Progenitor cell of endocrine pancreas (in vitro differentiated cells): ENCODE data around the gene MFAP3L. TPM values are rescaled to one million over a fixed set of nuclear protein-coding genes. Genes with fewer than 3 reads are reported as not detected.

ENCODE experiments used
- DNase-seq: peaks from one replicate; pipeline ENCODE4 v3.0.0; 2021; ENCODE audit warnings: low spot score; ENCODE audit not compliant: unreplicated experiment
- H3K27ac Mint-ChIP-seq: 2 replicates; pipeline ENCODE4 v1.8.0; 2021; ENCODE audit warnings: mild to moderate bottlenecking, moderate library complexity, mixed read lengths
- H3K27me3 Mint-ChIP-seq: 2 replicates; pipeline ENCODE4 v1.8.0; 2021; ENCODE audit warnings: mixed read lengths
- H3K36me3 Mint-ChIP-seq: 2 replicates; pipeline ENCODE4 v1.8.0; 2022; ENCODE audit warnings: mixed read lengths; ENCODE audit not compliant: insufficient read depth
- H3K4me1 Mint-ChIP-seq: 2 replicates; pipeline ENCODE4 v1.8.0; 2021; ENCODE audit warnings: low read depth, mixed read lengths
- H3K4me3 Mint-ChIP-seq: 2 replicates; pipeline ENCODE4 v1.8.0; 2021; ENCODE audit warnings: low read depth, mild to moderate bottlenecking, moderate library complexity, mixed read lengths
- H3K9me3 Mint-ChIP-seq: 2 replicates; pipeline ENCODE4 v1.8.0; 2021; ENCODE audit warnings: low read depth, mixed read lengths
- CTCF ChIP-seq: fragments of 200-600 bp; sonication (generic); IDR thresholded peaks from one replicate; pipeline ENCODE4 v1.5.0; 2021; ENCODE audit warnings: antibody characterized with exemption, mild to moderate bottlenecking; ENCODE audit not compliant: unreplicated experiment
- total RNA-seq: library from RNA; stranded (reverse); gene quantifications from 2 replicates; pipeline ENCODE4 v1.2.1, GENCODE V29; 2021

MFAP3L gene
- total RNA-seq, 1 donor from 2014 or later, result 3.3 TPM

GRCh38 chr4:170040031-170040680, 14.0 kb upstream of the MFAP3L start:
- DNase-seq, result no peak

DNA sequence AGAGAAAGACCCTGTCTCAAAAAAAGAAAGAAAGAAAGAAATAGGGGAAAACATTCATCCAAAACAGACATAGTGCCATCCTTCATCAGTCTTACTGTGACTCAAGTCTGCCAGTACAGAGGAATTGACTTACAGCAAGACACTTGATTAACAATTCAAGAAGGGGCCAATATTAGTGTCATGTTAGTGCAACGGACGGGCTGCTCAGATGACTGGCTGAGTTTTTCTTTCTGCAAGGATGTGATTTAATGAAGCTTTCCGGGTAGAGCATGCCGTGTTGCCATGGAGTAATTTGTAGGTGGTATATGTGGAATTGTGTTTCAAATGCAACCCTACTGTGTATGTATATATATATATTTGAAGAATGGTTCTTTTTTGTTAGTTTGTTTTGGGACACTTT, 12.6 kb upstream of the MFAP3L start:
- no peak for TF ChIP-seq CTCF
- no peak overlapping the region for H3K27ac Mint-ChIP-seq
- no peaks in the 10 kb centered on the region for H3K9me3 Mint-ChIP-seq
- no peaks in the 10 kb centered on the region for H3K27me3 Mint-ChIP-seq
- no peak overlapping the region for H3K4me3 Mint-ChIP-seq
- no peak for DNase-seq
- H3K36me3 Mint-ChIP-seq, result no peaks in the 10 kb centered on the region
- no peaks in the 10 kb centered on the region for H3K4me1 Mint-ChIP-seq

More at GRCh38 chr4:170040031-170040680, 14.0 kb upstream of the MFAP3L start:
- Mint-ChIP-seq H3K4me1 (no peaks in the 10 kb centered on the region), H3K36me3 (no peaks in the 10 kb centered on the region), H3K27me3 (no peaks in the 10 kb centered on the region), H3K27ac (no peak overlapping the region), H3K4me3 (no peak overlapping the region), H3K9me3 (no peaks in the 10 kb centered on the region)
- no peak for TF ChIP-seq CTCF

DNA sequence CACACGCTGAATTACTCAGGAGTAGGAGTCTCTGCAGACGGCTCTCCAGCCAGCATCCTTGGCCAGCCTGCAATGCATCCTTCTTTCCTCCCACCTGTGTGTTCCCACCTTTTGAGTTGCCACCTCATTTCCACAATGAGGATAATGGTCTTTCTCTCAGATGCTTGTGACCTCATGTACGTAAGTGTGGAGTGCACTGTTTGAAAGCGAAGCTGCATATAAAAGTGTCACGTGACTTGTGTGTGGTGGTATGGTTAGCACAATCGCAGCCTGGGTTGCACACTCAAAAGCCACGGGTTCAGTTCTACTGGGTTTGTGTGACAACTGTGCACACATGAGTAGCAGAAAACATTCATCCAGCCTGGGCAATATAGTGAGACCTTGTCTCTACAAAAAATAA, 12.0 kb upstream of the MFAP3L start:
- no peaks in the 10 kb centered on the region for H3K9me3 Mint-ChIP-seq
- no peak for DNase-seq
- H3K4me1 Mint-ChIP-seq, result no peaks in the 10 kb centered on the region
- H3K27me3 Mint-ChIP-seq, result no peaks in the 10 kb centered on the region
- no peak for TF ChIP-seq CTCF
- H3K36me3 Mint-ChIP-seq, result no peaks in the 10 kb centered on the region
- H3K4me3 Mint-ChIP-seq, result no peak overlapping the region
- H3K27ac Mint-ChIP-seq, result no peak overlapping the region

DNA sequence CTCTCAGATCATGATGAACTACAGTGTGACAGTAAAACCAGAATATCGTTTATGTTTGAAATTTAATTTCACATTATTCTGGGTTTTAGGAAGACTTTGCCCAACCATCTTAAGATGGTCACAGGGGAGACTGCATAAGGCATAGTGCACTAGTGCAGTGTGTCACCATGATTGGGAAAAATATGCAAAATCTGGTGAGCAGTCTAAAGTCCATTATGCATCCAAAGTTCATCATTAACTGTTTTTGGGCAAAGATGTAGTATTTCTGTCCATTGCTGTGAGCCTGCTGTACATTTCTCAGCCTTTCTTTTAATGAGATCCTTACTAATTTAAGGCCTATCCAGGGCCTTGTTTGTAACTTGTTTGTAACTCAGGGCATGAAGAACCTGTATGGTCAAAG, 11.3 kb upstream of the MFAP3L start:
- Mint-ChIP-seq H3K4me3 (no peak overlapping the region), H3K4me1 (no peaks in the 10 kb centered on the region), H3K27ac (no peak overlapping the region), H3K36me3 (no peaks in the 10 kb centered on the region), H3K27me3 (no peaks in the 10 kb centered on the region), H3K9me3 (no peaks in the 10 kb centered on the region)
- DNase-seq, result no peak
- no peak for TF ChIP-seq CTCF

GRCh38 chr4:170035845-170036244, 9.7 kb upstream of the MFAP3L start:
- Mint-ChIP-seq H3K27ac (no peak overlapping the region), H3K36me3 (no peaks in the 10 kb centered on the region), H3K27me3 (peaks cover 7% of the 10 kb centered on the region), H3K9me3 (no peaks in the 10 kb centered on the region), H3K4me3 (no peak overlapping the region), H3K4me1 (no peaks in the 10 kb centered on the region)
- no peak for TF ChIP-seq CTCF
- no peak for DNase-seq
